ENCODE results near the gene STK11IP. TPM values are rescaled to one million over a fixed set of nuclear protein-coding genes. Genes with fewer than 3 reads are reported as not detected.
A peak's percentile ranks its signal among the peaks of the same experiment; 100 is the strongest.

Gene STK11IP
- total RNA-seq = 13.0 TPM

- DNase-seq (ENCODE audit: low spot score in 2 of 2) = peak; percentile 83 to 94
- no peak for FAIRE-seq
Observed at GRCh38 chr2:219597552-219598307, at the start of gene STK11IP. Gene STK11IP, plus strand, starts transcription at chr2:219597857. Its CDS starts 263 bp downstream, at chr2:219598120.

- FAIRE-seq = no peak
Observed at GRCh38 chr2:219548990-219549389, 48.7 kb upstream of the STK11IP start.

GRCh38 chr2:219549619-219550018 lies 48.0 kb upstream of the STK11IP start:
- no peak for FAIRE-seq
- DNase-seq (ENCODE audit: low spot score in 2 of 2) = no peak

More at GRCh38 chr2:219548990-219549389, 48.7 kb upstream of the STK11IP start:
- no peak for DNase-seq (ENCODE audit: low spot score in 2 of 2)

- FAIRE-seq (no peak), DNase-seq (ENCODE audit: low spot score in 2 of 2) (peak in 1 of 2 donors; percentile 58)
Observed at GRCh38 chr2:219551441-219552381, 45.9 kb upstream of the STK11IP start.

GRCh38 chr2:219552382-219553167 lies 45.1 kb upstream of the STK11IP start:
- no peak for FAIRE-seq
- peak; percentile 91 to 95 for DNase-seq (ENCODE audit: low spot score in 2 of 2)

GRCh38 chr2:219553168-219553417 lies 44.6 kb upstream of the STK11IP start:
- DNase-seq (ENCODE audit: low spot score in 2 of 2) (no peak), FAIRE-seq (no peak)

- DNase-seq (ENCODE audit: low spot score in 2 of 2) (no peak), FAIRE-seq (no peak)
Observed at GRCh38 chr2:219553463-219553963, 44.1 kb upstream of the STK11IP start.

- FAIRE-seq (no peak), DNase-seq (ENCODE audit: low spot score in 2 of 2) (no peak)
Observed at GRCh38 chr2:219554350-219554749, 43.3 kb upstream of the STK11IP start.

GRCh38 chr2:219555956-219556355 lies 41.7 kb upstream of the STK11IP start:
- FAIRE-seq (no peak), DNase-seq (ENCODE audit: low spot score in 2 of 2) (no peak)

GRCh38 chr2:219556413-219556812 lies 41.2 kb upstream of the STK11IP start:
- FAIRE-seq = no peak
- DNase-seq (ENCODE audit: low spot score in 2 of 2) = no peak

- DNase-seq (ENCODE audit: low spot score in 2 of 2) (no peak), FAIRE-seq (no peak)
Observed at GRCh38 chr2:219557320-219557719, 40.3 kb upstream of the STK11IP start.

GRCh38 chr2:219557791-219558785 lies 39.6 kb upstream of the STK11IP start:
- no peak for DNase-seq (ENCODE audit: low spot score in 2 of 2)
- FAIRE-seq = no peak

GRCh38 chr2:219559156-219559915 lies 38.3 kb upstream of the STK11IP start:
- FAIRE-seq = no peak
- DNase-seq (ENCODE audit: low spot score in 2 of 2) = no peak

GRCh38 chr2:219560037-219560892 lies 37.4 kb upstream of the STK11IP start:
- no peak for FAIRE-seq
- no peak for DNase-seq (ENCODE audit: low spot score in 2 of 2)

- FAIRE-seq (no peak), DNase-seq (ENCODE audit: low spot score in 2 of 2) (no peak)
Observed at GRCh38 chr2:219560893-219561178, 36.8 kb upstream of the STK11IP start.

- FAIRE-seq (no peak), DNase-seq (ENCODE audit: low spot score in 2 of 2) (no peak)
Observed at GRCh38 chr2:219561179-219562048, 36.2 kb upstream of the STK11IP start.
